Loucy (cell line): Measurements from ENCODE around the gene PAQR9.
A peak's percentile ranks its signal among the peaks of the same experiment; 100 is the strongest.

Experiments used
- H2AFZ ChIP-seq: fragments of 200-600 bp; sonication (generic); 2 replicates; pipeline ENCODE4 v1.6.0; 2016; ENCODE audit warnings: antibody characterized with exemption, mild to moderate bottlenecking, low read length, moderate library complexity
- H3F3A ChIP-seq: fragments of 200-600 bp; 2 replicates; pipeline ENCODE4 v1.6.0; 2016; ENCODE audit warnings: antibody characterized with exemption, low read depth, mild to moderate bottlenecking
- H3K27me3 ChIP-seq: fragments of 200-600 bp; sonication (generic); 2 replicates; pipeline ENCODE4 v1.6.1; 2014; ENCODE audit warnings: low read length, mild to moderate bottlenecking; ENCODE audit not compliant: insufficient read depth, poor library complexity, severe bottlenecking
- H3K36me3 ChIP-seq: fragments of 200-600 bp; sonication (generic); 2 replicates; pipeline ENCODE4 v1.6.1; 2016; ENCODE audit warnings: low read length; ENCODE audit not compliant: insufficient read depth
- H3K4me1 ChIP-seq: fragments of 200-600 bp; sonication (generic); 2 replicates; pipeline ENCODE4 v1.5.1; 2014; ENCODE audit warnings: low read length, mild to moderate bottlenecking; ENCODE audit not compliant: insufficient read depth, poor library complexity, severe bottlenecking
- H3K4me2 ChIP-seq: fragments of 200-600 bp; sonication (generic); 2 replicates; pipeline ENCODE4 v1.6.0; 2014; ENCODE audit warnings: antibody characterized with exemption, low read length, low read depth, mild to moderate bottlenecking; ENCODE audit not compliant: poor library complexity, severe bottlenecking
- H3K4me3 ChIP-seq: fragments of 200-600 bp; sonication (generic); 2 replicates; pipeline ENCODE4 v1.5.1; 2014; ENCODE audit warnings: low read length, mild to moderate bottlenecking, mixed read lengths; ENCODE audit not compliant: poor library complexity, severe bottlenecking
- H3K79me2 ChIP-seq: fragments of 200-600 bp; sonication (generic); 2 replicates; pipeline ENCODE4 v1.6.1; 2014; ENCODE audit warnings: low read length; ENCODE audit not compliant: insufficient read depth
- H3K9ac ChIP-seq: fragments of 200-600 bp; sonication (generic); 2 replicates; pipeline ENCODE4 v1.6.0; 2014; ENCODE audit warnings: mild to moderate bottlenecking, low read depth, low read length, moderate library complexity; ENCODE audit not compliant: poor library complexity, severe bottlenecking
- H3K9me2 ChIP-seq: fragments of 200-600 bp; sonication (generic); replicated peaks from 2 replicates; pipeline ENCODE4 v1.6.1; 2016; ENCODE audit warnings: low read depth, low read length, mixed read lengths
- H3K9me3 ChIP-seq: fragments of 200-600 bp; sonication (generic); 2 replicates; pipeline ENCODE4 v1.6.1; 2014; ENCODE audit warnings: mild to moderate bottlenecking, antibody characterized with exemption, low read length, low read depth; ENCODE audit not compliant: insufficient read depth
- H4K20me1 ChIP-seq: fragments of 200-600 bp; sonication (generic); 2 replicates; pipeline ENCODE4 v1.6.0; 2014; ENCODE audit warnings: antibody characterized with exemption, low read length, mild to moderate bottlenecking; ENCODE audit not compliant: insufficient read depth, poor library complexity, severe bottlenecking
- EZH2phosphoT487 ChIP-seq: fragments of 200-600 bp; IDR thresholded peaks from 2 replicates; pipeline ENCODE4 v1.6.1; 2018; ENCODE audit warnings: antibody characterized with exemption, mild to moderate bottlenecking, moderate library complexity, borderline replicate concordance
- TF ChIP-seq, protein P1 (sequence below): fragments of 200-600 bp; sonication (generic); conservative IDR thresholded peaks from 2 replicates; pipeline ENCODE4 v1.5.1; 2014; ENCODE audit warnings: mild to moderate bottlenecking, antibody characterized with exemption, low read length

PAQR9 gene

DNA sequence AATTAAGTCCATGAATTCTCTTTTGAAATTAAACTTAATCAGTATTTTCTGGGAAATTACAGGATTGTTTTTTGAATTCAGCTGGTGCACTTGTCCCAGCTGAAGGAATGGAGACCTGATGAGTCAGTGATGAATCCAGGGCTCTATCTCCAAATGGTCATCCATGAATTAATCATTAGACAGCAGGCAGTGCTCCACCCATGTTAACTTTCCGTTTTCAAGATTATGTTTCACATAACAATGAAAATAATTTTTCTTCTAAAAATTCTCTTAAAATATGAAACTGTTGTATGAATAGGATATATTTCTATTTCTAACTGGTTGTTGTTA is 13.9 kb upstream of the PAQR9 start:
- Histone ChIP-seq H3K36me3 (no peaks in the 10 kb centered on the region), H3K4me3 (no peak overlapping the region), H3K9ac (no peak overlapping the region), H4K20me1 (no peaks in the 10 kb centered on the region), H3F3A (no peaks in the 10 kb centered on the region), H3K9me2 (no peaks in the 10 kb centered on the region), H3K4me1 (no peaks in the 10 kb centered on the region), H3K27me3 (no peaks in the 10 kb centered on the region), H3K9me3 (no peaks in the 10 kb centered on the region), H3K79me2 (no peaks in the 10 kb centered on the region), H3K4me2 (no peak overlapping the region), H2AFZ (no peak overlapping the region)
- no peak for TF ChIP-seq EZH2phosphoT487
- TF ChIP-seq, protein P1, sequence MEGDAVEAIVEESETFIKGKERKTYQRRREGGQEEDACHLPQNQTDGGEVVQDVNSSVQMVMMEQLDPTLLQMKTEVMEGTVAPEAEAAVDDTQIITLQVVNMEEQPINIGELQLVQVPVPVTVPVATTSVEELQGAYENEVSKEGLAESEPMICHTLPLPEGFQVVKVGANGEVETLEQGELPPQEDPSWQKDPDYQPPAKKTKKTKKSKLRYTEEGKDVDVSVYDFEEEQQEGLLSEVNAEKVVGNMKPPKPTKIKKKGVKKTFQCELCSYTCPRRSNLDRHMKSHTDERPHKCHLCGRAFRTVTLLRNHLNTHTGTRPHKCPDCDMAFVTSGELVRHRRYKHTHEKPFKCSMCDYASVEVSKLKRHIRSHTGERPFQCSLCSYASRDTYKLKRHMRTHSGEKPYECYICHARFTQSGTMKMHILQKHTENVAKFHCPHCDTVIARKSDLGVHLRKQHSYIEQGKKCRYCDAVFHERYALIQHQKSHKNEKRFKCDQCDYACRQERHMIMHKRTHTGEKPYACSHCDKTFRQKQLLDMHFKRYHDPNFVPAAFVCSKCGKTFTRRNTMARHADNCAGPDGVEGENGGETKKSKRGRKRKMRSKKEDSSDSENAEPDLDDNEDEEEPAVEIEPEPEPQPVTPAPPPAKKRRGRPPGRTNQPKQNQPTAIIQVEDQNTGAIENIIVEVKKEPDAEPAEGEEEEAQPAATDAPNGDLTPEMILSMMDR, result no peak

DNA sequence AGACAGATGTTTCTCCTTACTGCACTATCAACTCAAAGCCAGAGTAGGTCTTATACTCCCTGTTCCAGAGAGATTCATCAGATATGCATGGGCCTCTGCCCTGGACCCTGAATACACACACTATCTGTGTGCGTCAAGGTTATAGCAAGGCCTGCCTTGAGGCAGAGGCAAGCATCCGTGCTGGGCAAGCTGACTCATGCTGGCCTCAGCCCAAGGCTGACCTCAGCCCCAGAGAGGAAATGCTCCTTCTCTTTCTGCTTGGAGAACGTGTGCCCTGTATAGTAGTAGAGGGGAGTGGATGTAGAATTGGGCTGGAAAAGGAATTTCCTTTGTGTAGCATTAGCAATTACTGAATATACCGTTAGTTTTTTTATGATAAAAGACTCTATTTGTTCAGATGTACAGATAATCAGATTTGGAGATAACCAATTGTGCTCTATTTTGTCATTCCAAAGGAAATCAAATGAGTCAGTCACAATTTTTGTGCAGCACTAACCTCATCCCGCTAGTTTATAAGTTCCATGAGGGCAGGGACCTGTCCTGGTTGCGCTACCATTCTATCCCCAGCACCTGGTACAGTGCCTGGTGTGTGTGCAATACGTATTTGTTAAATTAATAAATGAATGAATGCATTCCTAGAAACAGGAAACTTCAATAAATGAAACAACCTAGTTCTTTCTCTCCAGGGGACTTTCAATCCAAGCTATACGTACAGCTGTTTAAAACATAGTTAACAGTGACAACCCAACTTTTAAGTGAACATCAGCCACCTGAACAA is 13.3 kb upstream of the PAQR9 start:
- Histone ChIP-seq H4K20me1 (no peaks in the 10 kb centered on the region), H3K4me3 (no peak overlapping the region), H3K9me3 (no peaks in the 10 kb centered on the region), H3K9me2 (no peaks in the 10 kb centered on the region), H2AFZ (no peak overlapping the region), H3K4me2 (no peak overlapping the region), H3K36me3 (no peaks in the 10 kb centered on the region), H3K27me3 (no peaks in the 10 kb centered on the region), H3K9ac (no peak overlapping the region), H3K4me1 (no peaks in the 10 kb centered on the region), H3F3A (no peaks in the 10 kb centered on the region), H3K79me2 (no peaks in the 10 kb centered on the region)
- TF ChIP-seq EZH2phosphoT487, result no peak
- TF ChIP-seq, protein P1, result no peak

- no peak overlapping the region for H2AFZ ChIP-seq
These were observed 12.0 kb upstream of the PAQR9 start for GRCh38 chr3:142975316-142975995.

More at GRCh38 chr3:142975316-142975995, 12.0 kb upstream of the PAQR9 start:
- no peak overlapping the region for H3K9ac ChIP-seq
- no peaks in the 10 kb centered on the region for H3F3A ChIP-seq
- H3K79me2 ChIP-seq, result no peaks in the 10 kb centered on the region
- no peak overlapping the region for H3K4me3 ChIP-seq
- TF ChIP-seq, protein P1, result peak; percentile 42
- no peak for TF ChIP-seq EZH2phosphoT487
- H4K20me1 ChIP-seq, result no peaks in the 10 kb centered on the region
- H3K9me2 ChIP-seq, result no peaks in the 10 kb centered on the region
- H3K4me1 ChIP-seq, result no peaks in the 10 kb centered on the region
- H3K9me3 ChIP-seq, result no peaks in the 10 kb centered on the region
- H3K36me3 ChIP-seq, result no peaks in the 10 kb centered on the region
- H3K4me2 ChIP-seq, result no peak overlapping the region
- no peaks in the 10 kb centered on the region for H3K27me3 ChIP-seq
